Dedifferentiated amniotic fluid mesenchymal stem cell (primary cell): ENCODE data around the gene UQCC2.

Source experiments
- DNase-seq: peaks from one replicate; pipeline ENCODE4 v3.0.0-alpha.2; 2016; ENCODE audit errors: extremely low spot score

Gene UQCC2

DNA sequence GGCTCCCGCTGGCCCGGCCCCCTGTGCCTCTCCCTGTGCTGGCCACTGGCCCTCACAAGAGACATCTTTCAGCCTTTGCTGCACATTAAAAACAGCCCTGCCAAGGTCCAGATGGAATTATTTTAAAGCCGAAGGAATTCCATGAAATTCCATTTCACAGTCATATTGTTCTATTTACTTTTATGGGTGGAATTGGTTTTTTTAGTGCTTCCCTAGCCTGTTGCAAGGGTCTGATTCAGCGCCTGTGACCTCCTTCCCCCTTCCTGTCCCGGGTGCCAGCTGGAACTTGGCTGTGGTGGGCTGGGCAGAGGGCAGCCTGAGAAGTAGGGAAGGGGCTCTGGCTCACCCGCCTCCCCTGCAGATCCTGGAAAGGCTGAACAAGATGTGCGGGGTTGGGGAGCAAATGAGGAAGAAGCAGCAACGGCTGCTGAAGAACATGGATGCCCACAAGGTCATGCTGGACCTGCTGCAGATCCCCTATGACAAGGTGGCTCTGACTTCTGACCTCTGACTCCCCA lies 34.3 kb downstream of the UQCC2 start:
- DNase-seq = peak; percentile 49

DNA sequence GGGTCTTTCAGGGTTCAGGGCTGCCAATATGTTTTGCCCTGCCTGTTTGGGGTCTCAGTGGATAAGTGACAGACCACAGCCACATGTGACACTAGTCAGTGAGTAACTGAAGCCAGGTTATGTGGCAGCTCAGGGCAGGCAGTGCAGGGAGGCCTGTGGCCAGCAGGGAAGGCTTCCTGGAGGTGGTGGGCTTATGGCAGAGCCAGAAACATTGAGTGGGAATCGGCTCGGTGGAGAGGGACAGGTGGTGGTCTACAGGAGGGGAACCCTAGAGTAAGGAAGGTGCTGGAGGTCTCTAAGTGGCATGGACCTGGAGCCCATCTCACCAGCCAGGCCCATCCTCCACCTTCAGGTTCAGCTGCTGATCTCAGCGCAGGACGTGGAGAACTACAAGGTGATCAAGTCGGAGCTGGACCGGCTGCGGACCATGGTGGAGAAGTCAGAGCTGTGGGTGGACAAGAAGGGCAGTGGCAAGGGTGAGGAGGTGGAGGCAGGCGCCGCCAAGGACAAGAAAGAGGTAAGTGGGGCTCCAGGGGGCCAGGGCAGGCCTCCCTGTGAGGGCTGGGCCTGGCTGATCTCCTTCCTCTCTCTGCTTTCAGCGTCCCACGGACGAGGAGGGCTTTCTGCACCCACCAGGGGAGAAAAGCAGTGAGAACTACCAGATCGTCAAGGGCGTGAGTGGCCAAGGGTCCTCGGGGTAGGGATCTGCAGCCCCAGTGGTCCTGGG lies 34.9 kb downstream of the UQCC2 start:
- no peak for DNase-seq

DNA sequence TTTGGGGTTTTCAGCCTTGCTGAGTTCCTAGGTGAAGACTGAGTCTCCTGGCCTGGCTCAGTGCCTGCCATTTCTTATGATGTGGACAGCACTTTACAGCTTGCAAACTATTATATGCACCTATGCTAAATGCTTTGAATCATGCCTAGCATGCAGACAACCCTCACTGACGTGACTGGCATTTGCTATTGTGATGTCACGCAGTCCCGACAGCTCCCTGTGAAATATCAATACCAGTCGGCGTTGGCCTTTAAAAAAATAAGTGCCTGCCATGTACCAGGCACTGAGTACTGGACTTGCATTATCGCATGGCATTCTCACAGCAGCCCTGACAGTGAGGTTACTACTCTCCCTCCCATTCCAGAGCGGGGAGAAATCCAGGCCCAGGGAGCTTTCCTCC lies 35.5 kb downstream of the UQCC2 start:
- DNase-seq = no peak

DNA sequence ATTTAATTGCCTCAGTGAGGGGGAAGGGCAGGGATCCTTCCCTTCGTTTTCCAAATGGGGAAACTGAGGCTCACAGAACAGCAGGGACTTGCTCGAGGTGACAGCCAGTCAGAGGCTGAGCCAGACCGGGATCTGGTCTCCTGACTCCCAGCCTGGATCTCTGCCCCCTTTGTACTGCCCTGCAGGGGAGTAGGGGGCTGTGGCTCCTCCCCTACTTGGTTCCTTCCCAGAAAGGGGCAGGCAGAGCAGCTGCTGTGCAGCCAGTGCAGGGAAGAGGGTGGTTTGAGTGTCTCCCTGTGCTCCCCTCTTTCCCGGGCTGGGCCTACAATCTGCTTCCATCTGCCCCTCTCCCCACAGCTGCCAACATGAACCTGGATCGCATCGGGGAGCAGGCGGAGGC lies 37.6 kb downstream of the UQCC2 start:
- DNase-seq = no peak

DNA sequence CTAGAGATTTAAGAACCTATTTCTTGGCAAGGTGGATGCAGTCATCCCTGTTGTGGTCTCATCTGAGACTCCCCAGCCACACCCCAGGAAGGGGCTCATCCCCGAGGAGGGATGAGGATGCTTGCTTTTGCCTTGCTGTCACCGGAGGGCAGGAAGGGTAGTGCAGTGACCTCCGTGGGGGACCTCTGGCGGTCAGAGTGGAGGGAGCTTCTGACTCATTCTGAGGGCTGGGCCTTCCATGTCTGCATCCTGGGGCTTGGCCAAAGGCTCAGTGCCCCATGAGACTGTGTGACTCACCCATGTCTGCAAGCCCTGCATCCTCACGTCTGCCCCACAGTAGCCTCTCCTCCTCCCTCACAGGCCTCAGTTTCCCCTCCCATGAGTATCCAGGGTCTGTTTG lies 38.7 kb downstream of the UQCC2 start:
- peak; percentile 91 for DNase-seq

DNA sequence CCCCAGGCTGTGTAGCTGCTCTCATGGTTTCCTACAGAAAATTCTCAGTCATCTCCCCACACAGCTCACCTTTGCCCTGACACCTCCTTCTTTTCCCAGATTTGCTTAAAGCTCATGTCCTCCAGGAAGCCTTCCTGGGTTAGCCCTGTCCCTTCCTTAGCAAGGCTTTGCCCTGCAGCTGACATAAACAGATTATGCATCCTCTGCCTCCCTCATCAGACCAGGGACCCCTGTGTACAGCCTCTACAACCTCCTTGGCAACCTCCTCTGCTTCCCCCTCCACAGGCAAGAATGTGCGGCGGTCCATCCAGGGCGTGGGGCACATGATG lies 39.8 kb downstream of the UQCC2 start:
- no peak for DNase-seq

DNA sequence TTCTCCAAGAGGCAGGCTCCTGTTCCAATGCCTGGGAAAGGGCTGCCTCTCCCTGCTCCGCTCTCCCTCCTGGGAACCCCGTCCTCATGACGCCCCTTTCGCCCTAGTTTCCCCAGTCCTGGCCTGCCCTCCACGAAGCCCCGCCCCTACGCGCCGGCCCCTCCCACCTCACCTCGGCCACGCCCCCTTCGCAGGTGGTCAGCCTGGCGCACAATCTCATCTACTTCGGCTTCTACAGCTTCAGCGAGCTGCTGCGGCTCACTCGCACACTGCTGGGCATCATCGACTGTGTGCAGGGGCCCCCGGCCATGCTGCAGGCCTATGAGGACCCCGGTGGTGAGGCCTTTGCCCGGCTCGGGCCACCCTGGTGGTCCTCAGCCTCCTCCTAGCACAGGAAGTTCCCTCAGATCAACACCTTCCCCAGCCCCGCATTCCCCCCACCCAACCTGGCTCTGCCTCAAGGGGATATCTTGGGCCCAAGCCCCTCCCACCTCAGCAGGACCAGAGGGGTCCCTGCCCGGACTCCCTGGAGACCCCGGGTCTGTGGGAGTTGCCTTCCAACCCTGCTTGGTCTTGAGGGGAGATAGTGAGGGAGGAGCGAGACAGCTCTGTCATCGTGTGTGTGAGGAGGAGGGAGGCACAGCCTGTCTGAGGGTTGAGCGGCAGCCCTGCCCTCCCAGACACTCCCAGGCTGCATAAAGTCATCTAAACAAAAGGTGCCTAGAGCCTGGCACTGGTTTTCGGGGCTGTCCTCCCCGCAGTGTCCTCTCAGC lies 40.3 kb downstream of the UQCC2 start:
- DNase-seq = no peak

DNA sequence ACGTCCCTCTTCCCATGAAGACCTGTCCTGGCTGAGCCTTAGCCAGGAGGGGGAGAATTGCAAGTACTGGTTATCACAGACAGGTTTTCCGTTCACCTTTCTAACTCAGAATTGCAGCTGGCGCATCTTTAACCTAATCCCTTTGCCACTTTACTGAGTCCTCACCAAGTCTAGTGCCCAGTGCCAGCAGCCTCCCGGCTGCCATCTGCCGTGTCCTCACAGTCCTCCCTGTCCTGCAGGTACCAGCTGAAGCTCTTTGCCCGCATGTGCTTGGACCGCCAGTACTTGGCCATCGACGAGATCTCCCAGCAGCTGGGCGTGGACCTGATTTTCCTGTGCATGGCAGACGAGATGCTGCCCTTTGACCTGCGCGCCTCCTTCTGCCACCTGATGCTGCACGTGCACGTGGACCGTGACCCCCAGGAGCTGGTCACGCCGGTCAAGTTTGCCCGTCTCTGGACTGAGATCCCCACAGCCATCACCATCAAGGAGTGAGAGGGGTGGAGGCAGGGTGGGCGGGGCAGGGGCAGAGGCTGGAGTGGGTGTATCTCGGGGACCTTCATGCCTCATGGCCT lies 41.3 kb downstream of the UQCC2 start:
- DNase-seq = no peak

DNA sequence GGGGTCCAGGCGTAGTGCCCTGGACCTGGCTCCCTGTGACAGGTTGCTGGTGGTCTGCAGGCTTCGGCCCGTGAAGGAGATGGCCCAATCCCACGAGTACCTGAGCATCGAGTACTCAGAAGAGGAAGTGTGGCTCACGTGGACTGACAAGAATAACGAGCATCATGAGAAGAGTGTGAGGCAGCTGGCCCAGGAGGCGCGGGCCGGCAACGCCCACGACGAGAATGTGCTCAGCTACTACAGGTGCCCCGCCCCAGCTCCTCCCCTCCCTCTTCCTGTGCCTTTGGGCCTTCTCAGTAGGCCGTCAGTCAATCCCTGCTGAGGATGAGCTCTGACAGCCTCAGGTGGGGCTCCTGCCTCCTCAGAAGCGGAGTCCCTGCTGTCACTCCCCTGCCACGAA lies 42.6 kb downstream of the UQCC2 start:
- no peak for DNase-seq

DNA sequence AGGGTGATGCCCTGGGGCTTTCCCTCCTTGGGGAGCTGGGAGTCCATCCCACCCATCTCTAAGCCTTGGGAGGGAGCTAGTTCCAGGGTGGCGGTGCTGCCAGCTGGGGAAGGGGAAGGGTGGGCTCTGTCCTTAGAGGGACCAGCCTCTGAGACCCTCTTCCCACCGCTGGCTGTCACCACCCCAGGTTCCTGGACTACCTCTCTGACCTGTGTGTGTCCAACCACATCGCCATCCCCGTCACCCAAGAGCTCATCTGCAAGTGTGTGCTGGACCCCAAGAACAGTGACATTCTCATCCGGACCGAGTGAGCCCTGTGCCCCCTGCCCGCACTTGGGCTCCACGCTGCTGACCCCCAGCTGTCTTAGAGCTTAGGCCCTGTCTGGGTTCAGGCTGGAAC lies 43.2 kb downstream of the UQCC2 start:
- DNase-seq = no peak

DNA sequence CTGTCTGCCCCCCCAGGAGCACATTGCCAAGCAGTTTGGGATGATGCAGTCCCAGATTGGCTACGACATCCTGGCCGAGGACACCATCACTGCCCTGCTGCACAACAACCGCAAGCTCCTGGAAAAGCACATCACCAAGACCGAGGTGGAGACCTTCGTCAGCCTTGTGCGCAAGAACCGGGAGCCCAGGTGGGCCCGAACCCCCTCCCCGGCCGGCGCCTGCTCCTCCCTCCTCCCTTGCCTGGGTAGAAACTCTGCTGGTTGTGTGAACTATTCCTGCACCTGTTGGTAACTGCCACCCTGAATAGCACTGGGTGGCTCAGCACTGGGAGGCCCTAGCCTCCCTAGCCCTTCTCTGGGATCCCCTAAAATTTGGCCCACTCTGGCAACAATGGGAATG lies 43.7 kb downstream of the UQCC2 start:
- no peak for DNase-seq

DNA sequence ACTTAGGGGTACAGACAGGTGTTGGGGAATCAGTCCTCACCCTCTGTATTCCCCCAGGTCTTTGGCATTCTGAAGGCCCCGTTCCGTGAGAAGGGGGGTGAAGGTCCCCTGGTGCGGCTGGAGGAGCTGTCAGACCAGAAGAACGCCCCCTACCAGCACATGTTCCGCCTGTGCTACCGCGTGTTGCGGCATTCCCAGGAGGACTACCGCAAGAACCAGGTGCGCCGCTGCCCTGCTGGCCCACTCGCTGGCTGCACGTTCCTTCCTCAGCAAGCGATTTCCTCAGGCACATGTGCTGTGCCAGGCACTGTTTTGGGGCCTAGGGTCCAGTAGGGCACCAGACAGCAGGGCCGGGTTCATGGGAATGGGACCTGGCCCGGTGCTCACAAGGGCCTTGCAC lies 44.4 kb downstream of the UQCC2 start:
- no peak for DNase-seq

DNA sequence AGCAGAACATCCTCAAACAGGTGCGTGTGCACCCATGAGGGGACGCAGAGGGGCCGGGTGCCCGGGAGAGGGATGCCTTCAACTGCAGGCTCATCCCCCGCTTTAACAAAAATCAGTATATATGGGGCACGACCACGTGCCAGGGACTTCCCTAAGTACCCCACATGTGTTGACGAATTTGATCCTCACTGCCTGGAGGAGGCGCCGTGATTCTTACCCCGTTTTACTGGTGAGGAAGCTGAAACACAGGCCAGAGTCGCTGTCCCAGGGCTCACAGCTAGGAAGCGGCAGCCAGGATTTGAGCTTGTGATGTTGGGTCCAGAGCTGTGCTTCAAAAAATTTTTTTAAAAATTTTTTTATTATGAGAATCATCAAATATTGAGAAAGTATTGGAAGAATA lies 45.5 kb downstream of the UQCC2 start:
- no peak for DNase-seq

DNA sequence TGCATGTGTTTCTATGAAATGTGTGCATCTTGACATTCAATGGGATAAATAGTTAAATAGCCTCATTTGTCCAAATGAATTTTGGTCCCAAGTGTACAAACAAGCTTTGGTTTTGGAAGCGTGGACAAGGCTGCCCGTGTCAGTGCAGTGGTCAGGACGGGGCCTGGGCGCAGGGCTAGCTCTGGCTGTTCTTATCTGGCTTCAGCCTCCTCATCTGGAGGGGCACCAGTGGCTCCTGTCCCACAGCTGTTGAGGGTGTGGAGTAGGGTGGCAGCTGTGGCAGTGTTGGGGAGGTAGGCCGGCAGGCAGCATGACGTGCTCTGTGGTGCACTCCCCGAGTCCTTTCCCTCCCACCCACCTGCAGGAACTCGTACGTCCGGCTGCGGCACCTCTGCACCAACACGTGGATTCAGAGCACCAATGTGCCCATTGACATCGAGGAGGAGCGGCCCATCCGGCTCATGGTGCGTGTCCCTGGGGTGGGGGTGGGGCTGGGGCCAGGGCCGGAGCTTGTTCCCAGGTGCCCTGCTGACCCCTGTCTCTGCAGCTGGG lies 46.9 kb downstream of the UQCC2 start:
- no peak for DNase-seq

DNA sequence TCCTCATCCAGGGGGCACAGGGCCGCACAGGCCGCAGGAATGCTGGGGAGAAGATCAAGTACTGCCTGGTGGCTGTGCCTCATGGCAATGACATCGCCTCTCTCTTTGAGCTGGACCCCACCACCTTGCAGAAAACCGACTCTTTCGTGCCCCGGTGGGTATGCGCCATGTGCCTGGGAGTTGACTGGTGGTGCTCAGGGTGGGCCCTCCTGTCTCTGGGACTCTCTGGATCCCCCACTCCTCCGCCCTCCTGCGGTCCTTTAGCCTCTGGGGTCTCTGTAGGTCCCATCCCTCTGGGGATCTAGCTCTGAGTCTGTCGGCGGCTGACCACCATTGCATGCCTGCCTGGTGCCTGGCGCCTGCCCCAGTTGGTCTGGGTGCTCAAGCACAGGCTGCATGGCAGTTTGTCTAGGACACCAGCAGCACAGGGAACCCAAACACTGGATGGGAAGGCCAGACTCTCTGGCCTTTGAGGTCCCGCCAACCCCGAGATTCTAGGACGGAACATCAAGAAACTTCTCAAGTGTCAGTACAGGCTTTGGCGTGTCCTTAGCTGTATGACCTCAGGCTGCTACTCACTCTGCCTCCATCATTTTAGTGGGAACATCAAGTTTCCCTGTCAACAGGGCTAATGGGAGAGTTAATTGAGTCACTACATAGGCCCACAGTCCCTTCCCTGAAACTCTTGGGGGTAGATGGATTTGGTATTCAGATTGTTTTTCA lies 47.6 kb downstream of the UQCC2 start:
- DNase-seq = no peak

DNA sequence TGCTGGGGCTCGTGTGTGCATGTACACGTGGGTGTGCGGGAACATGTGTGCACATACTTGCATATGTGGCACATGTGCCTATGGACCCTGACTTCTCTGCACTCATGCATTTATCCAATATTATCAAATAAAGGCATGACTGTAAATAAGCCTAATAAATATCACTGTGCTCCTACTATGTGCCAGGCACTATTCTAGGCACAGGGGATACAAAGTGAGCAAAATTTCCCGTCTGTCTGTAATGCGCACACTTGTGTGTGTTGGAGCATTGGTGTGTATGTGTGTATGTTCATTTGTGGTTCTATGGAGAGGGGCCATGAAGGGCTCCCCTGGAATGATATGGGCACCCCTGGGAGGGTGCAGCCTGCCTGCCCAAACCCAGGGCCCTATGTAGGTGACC lies 48.5 kb downstream of the UQCC2 start:
- no peak for DNase-seq

DNA sequence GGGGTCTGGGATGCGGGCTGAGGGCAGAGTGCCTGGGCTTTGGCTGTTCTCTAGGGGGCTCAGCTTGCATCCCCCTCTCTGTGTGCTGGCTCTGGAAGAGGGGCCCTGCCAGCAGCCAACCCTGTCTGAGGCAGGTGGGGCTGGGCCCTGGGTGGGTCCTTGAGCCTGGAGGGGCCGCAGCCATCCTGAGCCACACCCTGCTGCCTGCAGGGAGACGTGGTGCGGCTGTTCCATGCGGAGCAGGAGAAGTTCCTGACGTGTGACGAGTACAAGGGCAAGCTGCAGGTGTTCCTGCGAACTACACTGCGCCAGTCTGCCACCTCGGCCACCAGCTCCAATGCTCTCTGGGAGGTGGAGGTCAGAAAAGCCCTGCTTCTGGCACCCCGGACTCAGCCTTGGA lies 49.2 kb downstream of the UQCC2 start:
- no peak for DNase-seq

DNA sequence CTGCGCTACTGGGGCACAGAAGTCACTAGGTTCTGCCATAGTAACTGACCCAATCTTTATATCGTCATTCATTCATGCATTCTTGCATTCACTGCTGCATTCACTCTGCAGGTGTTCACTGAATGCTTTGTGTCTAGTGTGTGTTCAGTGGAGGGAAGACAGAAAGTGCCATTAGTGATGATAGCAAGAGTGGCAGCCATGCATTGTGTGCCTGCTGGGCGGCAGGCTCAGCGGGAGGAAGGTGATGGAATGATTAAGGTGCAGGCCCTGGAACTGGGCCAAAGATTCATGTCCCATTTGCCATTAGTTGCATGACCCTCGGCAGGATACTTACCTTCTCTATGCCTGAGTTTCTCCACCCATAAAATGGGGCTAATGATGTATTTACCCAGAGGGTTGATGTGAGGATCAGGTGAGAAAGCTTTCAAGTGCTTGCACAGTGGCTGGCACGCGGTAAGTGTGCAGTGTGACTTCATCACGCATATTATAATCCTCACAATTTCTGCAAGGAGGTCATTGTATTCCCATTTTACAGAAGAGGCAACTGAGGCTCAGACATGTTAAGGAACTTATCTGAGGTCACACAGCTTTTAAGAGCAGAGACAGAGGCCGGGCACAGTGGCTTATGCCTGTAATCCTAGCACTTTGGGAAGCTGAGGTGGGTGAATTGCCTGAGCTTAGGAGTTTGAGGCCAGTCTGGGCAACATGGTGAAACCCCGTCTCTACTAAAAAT lies 50.2 kb downstream of the UQCC2 start:
- no peak for DNase-seq

DNA sequence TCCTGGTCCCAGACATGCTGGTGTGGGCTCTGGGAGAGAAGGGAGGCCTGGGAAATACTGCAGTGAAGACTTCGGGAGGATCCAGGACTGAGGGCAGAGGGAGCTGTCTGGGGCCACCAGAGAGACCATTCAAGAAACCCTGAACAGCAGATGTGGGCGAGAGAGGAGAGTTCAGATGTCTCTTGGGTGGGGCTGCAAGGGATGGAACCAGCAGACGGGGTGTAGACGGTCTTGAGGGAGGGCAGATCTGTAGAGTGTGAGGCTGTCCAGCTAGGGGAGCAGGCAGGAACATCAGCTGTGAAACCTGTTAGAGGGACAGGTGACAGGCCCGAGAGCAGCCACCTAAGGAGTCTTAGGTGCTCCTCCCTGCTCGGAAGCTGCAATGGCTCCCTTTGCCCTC lies 51.5 kb downstream of the UQCC2 start:
- no peak for DNase-seq

DNA sequence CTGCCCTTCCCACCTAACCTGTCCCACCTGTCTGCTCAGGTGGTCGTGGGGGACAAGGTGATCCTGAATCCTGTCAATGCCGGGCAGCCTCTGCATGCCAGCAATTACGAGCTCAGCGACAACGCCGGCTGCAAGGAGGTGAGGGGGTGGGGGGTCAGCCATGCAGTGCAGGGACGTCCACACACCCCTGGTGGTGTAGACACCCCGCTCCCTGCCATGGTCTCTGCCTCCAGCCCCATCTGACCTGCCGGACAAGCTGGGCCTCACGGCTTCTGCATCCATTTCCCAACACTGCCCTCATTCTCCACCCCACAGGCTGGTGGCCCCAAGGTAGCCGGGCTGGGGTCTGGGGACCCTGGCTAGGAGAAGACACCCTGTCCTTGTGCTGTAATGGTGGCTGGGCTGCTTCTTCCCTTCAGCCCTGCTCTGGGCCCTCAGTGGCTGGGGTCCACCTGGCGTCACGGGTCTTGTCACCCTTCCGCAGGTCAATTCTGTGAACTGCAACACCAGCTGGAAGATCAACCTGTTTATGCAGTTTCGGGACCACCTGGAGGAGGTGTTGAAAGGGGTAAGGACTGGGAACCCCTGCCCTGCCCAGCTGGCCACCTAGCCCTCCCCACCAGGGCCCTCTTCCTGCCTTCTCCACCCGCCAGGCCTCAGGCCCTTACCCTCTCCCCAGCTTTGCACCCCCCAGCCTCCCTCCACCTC lies 52.4 kb downstream of the UQCC2 start:
- no peak for DNase-seq

DNA sequence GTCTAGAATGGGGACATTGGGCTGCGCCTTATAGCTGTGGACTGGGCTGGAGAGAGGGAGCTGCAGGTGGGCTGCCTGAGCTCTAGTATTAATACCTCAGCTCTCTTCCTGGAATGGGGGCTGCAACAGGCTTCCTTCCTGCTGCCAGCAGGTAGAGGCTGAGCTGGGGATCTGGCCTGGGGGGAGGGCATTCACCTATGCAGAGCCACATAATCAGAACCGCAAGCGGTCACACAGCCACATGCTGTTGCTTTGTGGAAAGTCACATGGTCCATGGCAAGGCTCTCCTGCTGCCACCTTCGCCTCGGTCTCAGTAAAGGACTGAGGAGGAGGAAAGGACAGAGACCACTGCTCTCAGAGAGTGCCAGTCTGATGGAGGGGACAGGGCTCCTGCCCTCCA lies 54.7 kb downstream of the UQCC2 start:
- DNase-seq = no peak
